IMR-90 (cell line): ENCODE results near the gene C11orf68.

Experiments
- FOS ChIP-seq: fragments of 150-350 bp; IDR thresholded peaks from 2 replicates; pipeline ENCODE4 v1.6.1; 2016; ENCODE audit warnings: low read depth, low read length
- POLR2A ChIP-seq: IDR thresholded peaks from 2 replicates; pipeline ENCODE4 v1.6.1; 2012; ENCODE audit warnings: mild to moderate bottlenecking, low read depth, low read length
- RCOR1 ChIP-seq: IDR thresholded peaks from 2 replicates; pipeline ENCODE4 v1.6.1; 2012; ENCODE audit warnings: mild to moderate bottlenecking, low read length, improper control_type of control experiment; ENCODE audit not compliant: insufficient replicate concordance
- RFX5 ChIP-seq: IDR thresholded peaks from 2 replicates; pipeline ENCODE4 v1.8.0; 2012; ENCODE audit warnings: low read depth, mild to moderate bottlenecking, low read length, moderate library complexity
- SMC3 ChIP-seq: fragments of 150-350 bp; IDR thresholded peaks from 2 replicates; pipeline ENCODE4 v1.6.1; 2016; ENCODE audit warnings: low read depth, mild to moderate bottlenecking, antibody characterized with exemption, low read length, moderate library complexity
- TF ChIP-seq, protein P1 (sequence below): conservative IDR thresholded peaks from 2 replicates; pipeline ENCODE4 v1.5.1; 2012; ENCODE audit warnings: mild to moderate bottlenecking, low read depth, low read length, improper control_type of control experiment

DNA sequence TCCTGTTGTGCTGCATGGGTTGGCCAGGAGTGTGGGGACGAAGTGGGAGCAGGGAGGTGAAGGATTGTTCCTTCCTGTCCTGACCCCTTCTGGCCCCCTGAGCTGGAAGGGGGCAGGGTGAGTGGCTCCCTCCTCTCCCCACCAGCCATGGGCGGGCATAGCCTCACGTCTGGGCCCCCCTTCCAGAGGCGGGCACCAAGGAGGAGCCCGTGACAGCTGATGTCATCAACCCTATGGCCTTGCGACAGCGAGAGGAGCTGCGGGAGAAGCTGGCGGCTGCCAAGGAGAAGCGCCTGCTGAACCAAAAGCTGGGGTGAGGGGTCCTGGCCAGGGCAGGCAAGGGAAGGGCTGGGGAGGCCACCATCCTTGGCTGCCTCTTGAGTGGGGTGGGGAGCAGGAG lies 46.0 kb upstream of the C11orf68 start:
- TF ChIP-seq, protein P1, sequence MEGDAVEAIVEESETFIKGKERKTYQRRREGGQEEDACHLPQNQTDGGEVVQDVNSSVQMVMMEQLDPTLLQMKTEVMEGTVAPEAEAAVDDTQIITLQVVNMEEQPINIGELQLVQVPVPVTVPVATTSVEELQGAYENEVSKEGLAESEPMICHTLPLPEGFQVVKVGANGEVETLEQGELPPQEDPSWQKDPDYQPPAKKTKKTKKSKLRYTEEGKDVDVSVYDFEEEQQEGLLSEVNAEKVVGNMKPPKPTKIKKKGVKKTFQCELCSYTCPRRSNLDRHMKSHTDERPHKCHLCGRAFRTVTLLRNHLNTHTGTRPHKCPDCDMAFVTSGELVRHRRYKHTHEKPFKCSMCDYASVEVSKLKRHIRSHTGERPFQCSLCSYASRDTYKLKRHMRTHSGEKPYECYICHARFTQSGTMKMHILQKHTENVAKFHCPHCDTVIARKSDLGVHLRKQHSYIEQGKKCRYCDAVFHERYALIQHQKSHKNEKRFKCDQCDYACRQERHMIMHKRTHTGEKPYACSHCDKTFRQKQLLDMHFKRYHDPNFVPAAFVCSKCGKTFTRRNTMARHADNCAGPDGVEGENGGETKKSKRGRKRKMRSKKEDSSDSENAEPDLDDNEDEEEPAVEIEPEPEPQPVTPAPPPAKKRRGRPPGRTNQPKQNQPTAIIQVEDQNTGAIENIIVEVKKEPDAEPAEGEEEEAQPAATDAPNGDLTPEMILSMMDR, result no peak
- TF ChIP-seq RFX5, result no peak
- TF ChIP-seq FOS, result no peak
- TF ChIP-seq POLR2A, result no peak
- no peak for TF ChIP-seq RCOR1
- TF ChIP-seq SMC3, result no peak
